Hepatocyte (in vitro differentiated cells): ENCODE measurements around the gene LITAF. TPM values are rescaled to one million over a fixed set of nuclear protein-coding genes. Genes with fewer than 3 reads are reported as not detected.

Experiments
- DNase-seq: peaks from one replicate; pipeline ENCODE4 v3.0.0-alpha.2; 2016; ENCODE audit warnings: low spot score
- H2AFZ ChIP-seq: fragments of 200-600 bp; sonication (generic); 2 replicates; pipeline ENCODE4 v1.6.0; 2016; ENCODE audit warnings: antibody characterized with exemption, mild to moderate bottlenecking
- H3K27ac ChIP-seq: fragments of 200-600 bp; sonication (generic); 2 replicates; pipeline ENCODE4 v1.5.1; 2016; ENCODE audit warnings: mild to moderate bottlenecking
- H3K27me3 ChIP-seq: fragments of 200-600 bp; sonication (generic); 2 replicates; pipeline ENCODE4 v1.6.1; 2016
- H3K36me3 ChIP-seq: fragments of 200-600 bp; sonication (generic); replicated peaks from 2 replicates; pipeline ENCODE4 v1.5.1; 2016; ENCODE audit warnings: low read depth; ENCODE audit not compliant: insufficient read depth
- H3K4me1 ChIP-seq: fragments of 200-600 bp; sonication (generic); 2 replicates; pipeline ENCODE4 v1.5.1; 2016; ENCODE audit warnings: mild to moderate bottlenecking, moderate library complexity; ENCODE audit not compliant: insufficient read depth
- H3K4me2 ChIP-seq: fragments of 200-600 bp; sonication (generic); 2 replicates; pipeline ENCODE4 v1.6.0; 2016
- H3K4me3 ChIP-seq: fragments of 200-600 bp; sonication (generic); 2 replicates; pipeline ENCODE4 v1.5.1; 2016; ENCODE audit warnings: mild to moderate bottlenecking
- H3K79me2 ChIP-seq: fragments of 200-600 bp; sonication (generic); 2 replicates; pipeline ENCODE4 v1.6.0; 2017; ENCODE audit warnings: mild to moderate bottlenecking
- H3K9me2 ChIP-seq: fragments of 200-600 bp; sonication (generic); replicated peaks from 2 replicates; pipeline ENCODE4 v1.6.0; 2017; ENCODE audit warnings: mild to moderate bottlenecking; ENCODE audit not compliant: insufficient read depth
- H3K9me3 ChIP-seq: fragments of 200-600 bp; sonication (generic); 2 replicates; pipeline ENCODE4 v1.5.1; 2016; ENCODE audit warnings: low read depth, mild to moderate bottlenecking
- H4K20me1 ChIP-seq: fragments of 200-600 bp; sonication (generic); 2 replicates; pipeline ENCODE4 v1.6.0; 2016; ENCODE audit warnings: mild to moderate bottlenecking; ENCODE audit not compliant: insufficient read depth, poor library complexity, severe bottlenecking
- CTCF ChIP-seq: fragments of 200-600 bp; sonication (generic); IDR thresholded peaks from 2 replicates; pipeline ENCODE4 v1.5.1; 2016; ENCODE audit warnings: antibody characterized with exemption, mild to moderate bottlenecking; ENCODE audit not compliant: poor library complexity
- EZH2 ChIP-seq: fragments of 200-600 bp; sonication (generic); IDR thresholded peaks from 2 replicates; pipeline ENCODE4 v1.6.1; 2016; ENCODE audit warnings: antibody characterized with exemption, mild to moderate bottlenecking, borderline replicate concordance
- EZH2phosphoT487 ChIP-seq: fragments of 200-600 bp; sonication (generic); IDR thresholded peaks from one replicate; pipeline ENCODE4 v1.6.1; 2018; ENCODE audit warnings: antibody characterized with exemption, mild to moderate bottlenecking, low read depth, moderate library complexity; ENCODE audit not compliant: unreplicated experiment, severe bottlenecking
- WGBS: methylation state at CpG from one replicate; pipeline ENCODE4 v1.1.6; 2016; ENCODE audit warnings: low lambda C conversion rate; ENCODE audit errors: missing lambda C conversion rate; 5-methylcytosine and 5-hydroxymethylcytosine counted together
- polyA plus RNA-seq: library from polyadenylated mRNA; unstranded; fragments of >200 nt; fragmentation: Nextera tagmentation; extraction: Ambion mirVana; gene quantifications from 2 replicates; pipeline ENCODE4 v1.2.1, GENCODE V29; 2016
- total RNA-seq: library from RNA; depleted of rRNA; stranded (reverse); fragments of >200 nt; gene quantifications from 2 replicates; pipeline ENCODE4 v1.2.3, GENCODE V29; 2014

Gene LITAF
- total and polyA plus RNA-seq, 2 experiments from 2014 or later, result 65.6 to 134 TPM

- Histone ChIP-seq H4K20me1 (no peaks in the 10 kb centered on the region), H3K9me3 (no peaks in the 10 kb centered on the region), H3K4me1 (peaks cover 16% of the 10 kb centered on the region), H2AFZ (no peak overlapping the region), H3K79me2 (no peaks in the 10 kb centered on the region), H3K27me3 (no peaks in the 10 kb centered on the region), H3K4me3 (no peak overlapping the region), H3K36me3 (no peaks in the 10 kb centered on the region), H3K27ac (no peak overlapping the region), H3K4me2 (no peak overlapping the region), H3K9me2 (no peaks in the 10 kb centered on the region)
- TF ChIP-seq EZH2 (no peak), CTCF (no peak), EZH2phosphoT487 (no peak)
- no peak for DNase-seq
- WGBS, result 98% methylated on average over 5 of the region's 5 CpGs
These were observed 40.6 kb upstream of the LITAF start for GRCh38 chr16:11627292-11627663.

GRCh38 chr16:11626657-11627291 is 40.1 kb upstream of the LITAF start:
- no peak overlapping the region for H3K27ac ChIP-seq
- DNase-seq, result no peak

GRCh38 chr16:11625769-11626168 is 39.0 kb upstream of the LITAF start:
- H2AFZ ChIP-seq, result no peak overlapping the region
- no peaks in the 10 kb centered on the region for H3K9me2 ChIP-seq
- 95% methylated on average over 4 of the region's 4 CpGs for WGBS
- TF ChIP-seq EZH2phosphoT487 (no peak), EZH2 (no peak), CTCF (no peak)
- no peak overlapping the region for H3K4me3 ChIP-seq
- no peaks in the 10 kb centered on the region for H3K27me3 ChIP-seq
- H3K9me3 ChIP-seq, result no peaks in the 10 kb centered on the region
- DNase-seq, result no peak
- H3K4me1 ChIP-seq, result peaks cover 14% of the 10 kb centered on the region
- no peak overlapping the region for H3K27ac ChIP-seq
- no peaks in the 10 kb centered on the region for H3K79me2 ChIP-seq
- no peaks in the 10 kb centered on the region for H3K36me3 ChIP-seq
- no peak overlapping the region for H3K4me2 ChIP-seq
- H4K20me1 ChIP-seq, result no peaks in the 10 kb centered on the region

More at GRCh38 chr16:11626657-11627291, 40.1 kb upstream of the LITAF start:
- Histone ChIP-seq H4K20me1 (no peaks in the 10 kb centered on the region), H3K9me2 (no peaks in the 10 kb centered on the region), H3K4me1 (peaks cover 14% of the 10 kb centered on the region), H3K4me2 (no peak overlapping the region), H3K36me3 (no peaks in the 10 kb centered on the region), H3K4me3 (no peak overlapping the region), H3K79me2 (no peaks in the 10 kb centered on the region), H3K27me3 (no peaks in the 10 kb centered on the region), H2AFZ (no peak overlapping the region), H3K9me3 (no peaks in the 10 kb centered on the region)
- 96% methylated on average over 16 of the region's 16 CpGs for WGBS
- TF ChIP-seq CTCF (no peak), EZH2 (no peak), EZH2phosphoT487 (no peak)
